ENCODE results near the gene KRTAP10-1. TPM values are rescaled to one million over a fixed set of nuclear protein-coding genes. Genes with fewer than 3 reads are reported as not detected.

The KRTAP10-1 gene
- total RNA-seq, 1 experiment from 2014 or later: 0.47 TPM

DNA sequence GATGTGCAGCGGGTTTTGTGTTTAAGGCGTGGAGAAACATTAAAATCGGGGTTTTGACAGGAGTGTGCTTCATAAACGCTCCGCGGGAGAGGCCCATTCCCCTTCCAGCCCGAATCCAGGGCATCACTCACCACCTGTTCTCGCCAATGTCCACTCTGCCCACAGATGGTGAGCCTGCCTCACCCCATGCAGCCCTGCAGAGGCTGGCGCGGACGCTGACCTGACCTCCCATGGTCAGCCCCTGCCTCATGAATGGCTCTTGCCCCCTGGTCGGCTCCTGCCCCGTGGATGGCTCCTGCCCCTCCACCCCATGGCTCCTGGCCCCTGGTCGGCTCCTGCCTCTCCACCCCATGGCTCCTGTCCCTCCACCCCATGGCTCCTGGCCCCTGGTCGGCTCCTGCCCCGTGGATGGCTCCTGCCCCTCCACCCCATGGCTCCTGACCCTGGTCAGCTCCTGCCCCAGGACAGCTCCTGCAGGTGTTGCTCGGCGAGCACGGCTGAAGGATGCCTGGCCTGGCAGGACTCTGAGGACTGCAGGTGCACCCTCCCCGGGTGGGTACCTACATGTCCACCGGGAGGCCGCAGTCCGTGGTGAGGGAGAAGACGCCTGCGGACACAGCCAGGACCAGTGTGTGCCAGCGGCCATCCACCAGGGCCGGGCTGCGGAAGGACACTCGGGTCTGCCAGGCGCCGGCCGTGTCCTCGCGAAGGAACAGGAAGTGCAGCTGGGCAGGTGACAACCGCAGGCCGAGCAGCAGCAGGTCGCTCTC is 6.7 kb downstream of the KRTAP10-1 start:
- DNase-seq (ENCODE audit: low spot score): no peak
- Histone ChIP-seq H3K4me3 (ENCODE audit: low read depth, low read length, poor library complexity, severe bottlenecking) (no peak overlapping the region), H3K4me1 (ENCODE audit: insufficient read depth, low read length, poor library complexity, severe bottlenecking) (no peaks in the 10 kb centered on the region), H3K27ac (ENCODE audit: low read depth, low read length, poor library complexity, severe bottlenecking) (no peak overlapping the region), H3K9me3 (ENCODE audit: low read depth, low read length, poor library complexity, severe bottlenecking) (no peaks in the 10 kb centered on the region), H3K27me3 (replicated peaks; ENCODE audit: insufficient read depth, low read depth, low read length, poor library complexity) (no peaks in the 10 kb centered on the region), H3K36me3 (ENCODE audit: insufficient read depth, low read length, poor library complexity, severe bottlenecking) (no peaks in the 10 kb centered on the region)
- CTCF ChIA-PET: no interaction called here
- no TSS peak for BruUV-seq (replicated peaks)
- TF ChIP-seq, protein P1, sequence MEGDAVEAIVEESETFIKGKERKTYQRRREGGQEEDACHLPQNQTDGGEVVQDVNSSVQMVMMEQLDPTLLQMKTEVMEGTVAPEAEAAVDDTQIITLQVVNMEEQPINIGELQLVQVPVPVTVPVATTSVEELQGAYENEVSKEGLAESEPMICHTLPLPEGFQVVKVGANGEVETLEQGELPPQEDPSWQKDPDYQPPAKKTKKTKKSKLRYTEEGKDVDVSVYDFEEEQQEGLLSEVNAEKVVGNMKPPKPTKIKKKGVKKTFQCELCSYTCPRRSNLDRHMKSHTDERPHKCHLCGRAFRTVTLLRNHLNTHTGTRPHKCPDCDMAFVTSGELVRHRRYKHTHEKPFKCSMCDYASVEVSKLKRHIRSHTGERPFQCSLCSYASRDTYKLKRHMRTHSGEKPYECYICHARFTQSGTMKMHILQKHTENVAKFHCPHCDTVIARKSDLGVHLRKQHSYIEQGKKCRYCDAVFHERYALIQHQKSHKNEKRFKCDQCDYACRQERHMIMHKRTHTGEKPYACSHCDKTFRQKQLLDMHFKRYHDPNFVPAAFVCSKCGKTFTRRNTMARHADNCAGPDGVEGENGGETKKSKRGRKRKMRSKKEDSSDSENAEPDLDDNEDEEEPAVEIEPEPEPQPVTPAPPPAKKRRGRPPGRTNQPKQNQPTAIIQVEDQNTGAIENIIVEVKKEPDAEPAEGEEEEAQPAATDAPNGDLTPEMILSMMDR (conservative IDR thresholded peaks at IDR 0.05; ENCODE audit: low read depth, low read length): no peak
- no peak for TF ChIP-seq EZH2 (IDR thresholded peaks at IDR 0.05; ENCODE audit: borderline replicate concordance, low read depth, low read length, poor library complexity, severe bottlenecking)
- intact Hi-C loops (cut with micrococcal nuclease; ENCODE audit: unreplicated experiment): no loop called here
- POLR2A ChIA-PET (ENCODE audit: low non-redundant PET): no interaction called here

DNA sequence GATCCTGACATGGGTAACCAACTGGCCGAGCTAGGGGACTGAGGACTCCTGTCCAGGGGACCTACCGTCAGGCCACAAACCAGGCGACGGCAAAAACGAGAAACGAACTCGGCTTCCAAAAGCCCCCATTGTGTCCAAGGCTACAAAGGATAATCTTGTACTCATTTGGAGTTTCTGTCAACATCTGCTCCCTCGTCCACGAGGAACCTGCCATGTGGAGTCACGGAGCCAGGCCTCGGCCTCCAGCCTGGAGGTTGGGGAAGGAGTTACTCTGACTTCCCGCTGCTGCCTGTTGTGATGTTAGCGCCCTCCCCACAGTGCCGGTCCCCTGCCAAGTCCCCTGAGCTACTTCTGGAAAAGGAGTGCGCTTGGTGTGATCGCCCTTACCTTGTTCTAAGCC is 7.3 kb downstream of the KRTAP10-1 start:
- POLR2A ChIA-PET (ENCODE audit: low non-redundant PET): no interaction called here

DNA sequence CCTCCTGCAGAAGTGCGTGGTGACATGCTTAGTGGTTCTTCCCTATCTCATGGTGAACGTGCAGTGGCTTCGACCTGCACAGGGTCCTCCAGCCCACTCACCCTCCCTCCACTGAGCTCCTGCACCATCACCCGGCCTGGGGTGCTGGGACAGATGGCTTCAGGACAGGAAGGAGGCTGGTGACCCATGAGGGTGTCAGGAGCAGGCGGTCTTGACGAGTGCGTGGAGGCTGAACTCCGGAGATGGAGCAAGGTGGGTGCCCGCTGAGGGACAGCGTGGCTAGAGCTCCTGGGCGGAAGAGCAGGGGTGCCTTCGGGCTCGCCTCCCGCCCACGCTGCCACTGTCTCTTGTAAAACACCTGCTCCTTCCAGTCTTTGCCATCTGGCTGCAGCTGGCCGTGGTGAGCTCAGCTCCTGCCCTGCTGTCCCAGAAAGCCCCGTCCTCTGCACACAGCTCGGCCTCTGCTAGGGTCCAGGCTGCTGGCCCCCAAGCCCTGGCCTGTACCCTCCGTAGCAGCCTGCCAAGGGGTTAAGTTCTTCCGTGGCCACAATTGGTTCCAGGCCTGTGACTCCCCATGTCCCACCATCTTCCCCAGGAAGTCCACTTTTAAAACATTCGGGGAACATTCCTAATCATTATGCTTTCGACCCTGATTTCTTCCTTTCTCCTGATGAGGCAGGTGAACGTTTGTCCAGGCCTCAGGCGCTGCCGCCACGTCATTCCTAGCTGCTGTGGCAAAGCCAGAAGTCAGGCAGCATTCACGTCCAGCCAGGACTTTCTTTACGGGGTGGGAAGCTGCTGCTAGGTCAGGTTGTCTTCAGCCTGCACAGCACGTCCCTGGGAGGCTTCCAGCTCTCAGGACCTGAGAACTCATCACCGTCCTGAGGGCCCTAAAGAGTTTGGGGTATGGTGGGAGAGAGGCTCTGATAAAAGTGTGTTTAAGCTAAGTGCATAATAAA is 8.1 kb downstream of the KRTAP10-1 start:
- CTCF ChIA-PET: no interaction called here
- no TSS peak for BruUV-seq (replicated peaks)
- intact Hi-C loops (cut with micrococcal nuclease; ENCODE audit: unreplicated experiment): no loop called here
- POLR2A ChIA-PET (ENCODE audit: low non-redundant PET): no interaction called here
- no peaks in the 10 kb centered on the region for H3K4me1 ChIP-seq (ENCODE audit: insufficient read depth, low read length, poor library complexity, severe bottlenecking)
- no peak for DNase-seq (ENCODE audit: low spot score)
- no peak overlapping the region for H3K4me3 ChIP-seq (ENCODE audit: low read depth, low read length, poor library complexity, severe bottlenecking)
- H3K27ac ChIP-seq (ENCODE audit: low read depth, low read length, poor library complexity, severe bottlenecking): no peak overlapping the region
- H3K36me3 ChIP-seq (ENCODE audit: insufficient read depth, low read length, poor library complexity, severe bottlenecking): no peaks in the 10 kb centered on the region
- no peaks in the 10 kb centered on the region for H3K9me3 ChIP-seq (ENCODE audit: low read depth, low read length, poor library complexity, severe bottlenecking)
- no peaks in the 10 kb centered on the region for H3K27me3 ChIP-seq (replicated peaks; ENCODE audit: insufficient read depth, low read depth, low read length, poor library complexity)
- TF ChIP-seq EZH2 (IDR thresholded peaks at IDR 0.05; ENCODE audit: borderline replicate concordance, low read depth, low read length, poor library complexity, severe bottlenecking): no peak
- TF ChIP-seq, protein P1 (conservative IDR thresholded peaks at IDR 0.05; ENCODE audit: low read depth, low read length): no peak

More for the DNA sequence above, 7.3 kb downstream of the KRTAP10-1 start:
- no peak for DNase-seq (ENCODE audit: low spot score)
- H3K27ac ChIP-seq (ENCODE audit: low read depth, low read length, poor library complexity, severe bottlenecking): no peak overlapping the region
- H3K4me1 ChIP-seq (ENCODE audit: insufficient read depth, low read length, poor library complexity, severe bottlenecking): no peaks in the 10 kb centered on the region
- TF ChIP-seq EZH2 (IDR thresholded peaks at IDR 0.05; ENCODE audit: borderline replicate concordance, low read depth, low read length, poor library complexity, severe bottlenecking): no peak
- TF ChIP-seq, protein P1 (conservative IDR thresholded peaks at IDR 0.05; ENCODE audit: low read depth, low read length): no peak
- BruUV-seq (replicated peaks): no TSS peak
- CTCF ChIA-PET: no interaction called here
- no peaks in the 10 kb centered on the region for H3K36me3 ChIP-seq (ENCODE audit: insufficient read depth, low read length, poor library complexity, severe bottlenecking)
- H3K27me3 ChIP-seq (replicated peaks; ENCODE audit: insufficient read depth, low read depth, low read length, poor library complexity): no peaks in the 10 kb centered on the region
- H3K4me3 ChIP-seq (ENCODE audit: low read depth, low read length, poor library complexity, severe bottlenecking): no peak overlapping the region
- intact Hi-C loops (cut with micrococcal nuclease; ENCODE audit: unreplicated experiment): no loop called here
- no peaks in the 10 kb centered on the region for H3K9me3 ChIP-seq (ENCODE audit: low read depth, low read length, poor library complexity, severe bottlenecking)

Data from A673 (cell line).